Raji (cell line): ENCODE data around the gene FBXL4.

Source experiments
- POLR2A ChIP-seq: IDR thresholded peaks from 2 replicates; pipeline ENCODE4 v1.6.1; 2011; ENCODE audit warnings: low read depth, low read length, control low read depth; ENCODE audit not compliant: insufficient read depth

Gene FBXL4

GRCh38 chr6:98839781-98840361 lies 107.9 kb downstream of the FBXL4 start:
- TF ChIP-seq POLR2A: no peak

- no peak for TF ChIP-seq POLR2A
These were observed 108.8 kb downstream of the FBXL4 start for GRCh38 chr6:98838975-98839374.

- TF ChIP-seq POLR2A: no peak
These were observed 109.7 kb downstream of the FBXL4 start for GRCh38 chr6:98838032-98838431.

GRCh38 chr6:98836962-98837944 lies 110.5 kb downstream of the FBXL4 start:
- no peak for TF ChIP-seq POLR2A

- no peak for TF ChIP-seq POLR2A
These were observed 111.5 kb downstream of the FBXL4 start for GRCh38 chr6:98836025-98836961.

GRCh38 chr6:98835149-98836024 lies 112.4 kb downstream of the FBXL4 start:
- TF ChIP-seq POLR2A: no peak

- TF ChIP-seq POLR2A: no peak
These were observed 113.4 kb downstream of the FBXL4 start, which contains the start of gene POU3F2 for GRCh38 chr6:98834060-98835031. Gene POU3F2, plus strand, starts transcription at chr6:98834574. Its CDS starts 300 bp downstream, at chr6:98834874.

- TF ChIP-seq POLR2A: no peak
These were observed 114.3 kb downstream of the FBXL4 start for GRCh38 chr6:98833307-98834059.

- no peak for TF ChIP-seq POLR2A
These were observed 114.8 kb downstream of the FBXL4 start for GRCh38 chr6:98833057-98833306.

- TF ChIP-seq POLR2A: no peak
These were observed 115.3 kb downstream of the FBXL4 start for GRCh38 chr6:98832284-98833056.

- TF ChIP-seq POLR2A: no peak
These were observed 115.8 kb downstream of the FBXL4 start for GRCh38 chr6:98831959-98832283.

GRCh38 chr6:98831057-98831958 lies 116.4 kb downstream of the FBXL4 start:
- no peak for TF ChIP-seq POLR2A
